Gastroesophageal sphincter (tissue), 3 donors: ENCODE data around the gene HDAC4.

ENCODE experiments used
- POLR2A ChIP-seq, 2 donors: fragments of 450-650 bp; IDR thresholded peaks; one replicate each; pipeline ENCODE4 v1.6.1; 2017; ENCODE audit warnings: antibody characterized with exemption in 2 of 2, mild to moderate bottlenecking in 2 of 2, moderate library complexity in 1 of 2
- TF ChIP-seq, protein P1 (sequence below), 4 experiments: fragments of 200-600 bp in 2 of 4; fragments of 450-650 bp in 2 of 4; sonication (generic) in 1 of 4; IDR thresholded peaks; one replicate each; pipeline ENCODE4 v1.5.1; 2017 to 2019; ENCODE audit warnings: antibody characterized with exemption in 4 of 4, mild to moderate bottlenecking in 2 of 4, moderate library complexity in 2 of 4

DNA sequence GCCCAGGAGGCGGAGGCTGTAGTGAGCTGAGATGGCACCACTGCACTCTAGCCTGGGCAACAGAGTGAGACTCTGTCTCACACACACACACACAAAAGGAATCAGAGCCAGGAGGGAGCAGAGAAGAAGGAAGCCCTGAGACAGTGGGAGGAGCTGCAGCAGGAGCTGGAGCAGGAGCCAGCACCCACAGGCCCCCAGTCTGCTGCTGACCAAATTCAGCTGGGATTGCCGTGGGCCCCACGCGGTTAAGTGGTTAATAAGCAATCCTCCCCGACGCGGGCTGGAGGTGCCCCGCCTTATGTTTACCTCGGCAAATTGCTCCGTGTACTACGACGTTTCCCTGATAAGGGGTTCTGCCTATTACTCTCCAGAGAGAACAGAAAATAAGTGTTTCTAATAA, 287.6 kb downstream of the HDAC4 start:
- TF ChIP-seq, protein P1, sequence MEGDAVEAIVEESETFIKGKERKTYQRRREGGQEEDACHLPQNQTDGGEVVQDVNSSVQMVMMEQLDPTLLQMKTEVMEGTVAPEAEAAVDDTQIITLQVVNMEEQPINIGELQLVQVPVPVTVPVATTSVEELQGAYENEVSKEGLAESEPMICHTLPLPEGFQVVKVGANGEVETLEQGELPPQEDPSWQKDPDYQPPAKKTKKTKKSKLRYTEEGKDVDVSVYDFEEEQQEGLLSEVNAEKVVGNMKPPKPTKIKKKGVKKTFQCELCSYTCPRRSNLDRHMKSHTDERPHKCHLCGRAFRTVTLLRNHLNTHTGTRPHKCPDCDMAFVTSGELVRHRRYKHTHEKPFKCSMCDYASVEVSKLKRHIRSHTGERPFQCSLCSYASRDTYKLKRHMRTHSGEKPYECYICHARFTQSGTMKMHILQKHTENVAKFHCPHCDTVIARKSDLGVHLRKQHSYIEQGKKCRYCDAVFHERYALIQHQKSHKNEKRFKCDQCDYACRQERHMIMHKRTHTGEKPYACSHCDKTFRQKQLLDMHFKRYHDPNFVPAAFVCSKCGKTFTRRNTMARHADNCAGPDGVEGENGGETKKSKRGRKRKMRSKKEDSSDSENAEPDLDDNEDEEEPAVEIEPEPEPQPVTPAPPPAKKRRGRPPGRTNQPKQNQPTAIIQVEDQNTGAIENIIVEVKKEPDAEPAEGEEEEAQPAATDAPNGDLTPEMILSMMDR (IDR thresholded peaks at IDR 0.05): no peak
- TF ChIP-seq POLR2A (IDR thresholded peaks at IDR 0.05): no peak
